Pons (tissue), 1 donor: ENCODE results near the gene DCN.

ENCODE experiments used
- DNase-seq: peaks from one replicate; pipeline ENCODE4 v3.0.0-alpha.2; 2016; ENCODE audit warnings: low spot score

The DCN gene

DNA sequence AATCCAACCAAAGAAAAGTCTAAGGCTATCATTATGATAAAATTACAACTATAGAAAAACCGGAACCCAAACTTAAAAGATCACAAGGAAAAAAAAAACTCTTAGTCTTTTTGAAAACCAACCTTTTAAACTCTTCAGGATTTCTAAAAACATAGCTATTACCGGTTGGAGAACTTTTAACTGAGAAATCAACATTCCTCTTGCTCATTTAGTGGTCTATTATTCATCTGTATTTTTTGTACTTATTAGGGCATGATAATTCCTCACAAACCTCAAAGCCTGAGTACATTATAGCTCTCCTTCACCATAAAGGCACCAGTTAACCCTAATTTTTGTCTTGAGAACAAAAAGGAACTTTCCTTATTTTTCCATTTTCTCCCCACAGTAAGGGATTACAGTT lies 81.7 kb downstream of the DCN start:
- no peak for DNase-seq

DNA sequence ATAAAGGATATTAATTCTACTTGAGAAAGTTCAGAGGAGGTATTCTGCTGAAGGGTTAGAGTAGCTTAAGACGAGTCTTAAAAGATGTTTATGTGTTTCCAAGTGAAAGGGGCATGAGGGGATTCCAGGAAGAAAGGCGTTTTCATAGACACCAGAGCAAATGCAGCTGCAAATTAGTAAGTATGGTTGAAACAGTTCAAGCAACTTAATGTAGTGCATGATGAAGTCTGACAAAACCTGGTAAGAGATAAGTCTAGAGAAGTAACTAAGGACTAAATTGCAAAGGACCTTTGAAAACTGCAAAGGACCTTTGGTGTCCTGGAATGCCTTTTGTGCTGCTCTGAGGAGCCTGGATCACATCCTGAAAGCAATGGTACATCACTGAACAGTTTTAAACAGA lies 82.8 kb downstream of the DCN start:
- DNase-seq = no peak

DNA sequence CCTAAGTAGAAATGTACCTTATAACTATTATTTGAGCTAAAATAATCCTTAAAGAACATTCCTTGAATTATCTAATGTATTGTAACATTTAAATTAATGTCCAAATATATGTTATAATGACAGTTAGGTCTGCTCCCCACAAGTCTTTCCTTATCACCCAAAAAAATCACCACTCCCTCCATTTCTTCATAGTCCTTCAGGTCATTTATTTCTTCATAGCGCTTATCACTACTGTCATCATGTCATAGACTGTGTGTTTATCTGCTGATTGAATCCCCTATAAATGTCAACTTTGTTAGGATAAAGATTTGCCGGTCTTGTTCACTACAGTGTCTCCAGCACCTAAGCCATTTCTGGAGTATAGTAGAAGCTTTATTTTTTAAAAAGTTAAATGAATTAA lies 83.3 kb downstream of the DCN start:
- DNase-seq = no peak

- no peak for DNase-seq
Observed at GRCh38 chr12:91098941-91099340, 83.7 kb downstream of the DCN start.

DNA sequence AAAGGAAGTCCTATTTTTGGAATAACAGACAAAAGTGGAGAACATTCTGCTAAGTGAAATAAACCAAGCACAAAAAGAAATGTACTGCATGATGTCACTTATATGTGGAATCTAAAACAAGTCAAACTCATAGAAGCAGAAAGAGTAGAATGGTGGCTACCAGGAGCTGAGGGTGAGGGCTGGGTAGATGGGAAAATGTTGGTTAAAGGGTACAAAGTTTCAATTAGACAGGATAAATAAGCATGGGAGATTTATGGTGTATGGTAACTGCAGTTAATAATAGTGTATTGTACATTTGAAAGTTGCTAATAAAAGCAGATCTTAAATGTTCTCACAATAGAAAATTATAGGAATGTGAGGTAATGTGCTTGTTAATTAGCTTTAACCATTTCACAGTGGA lies 84.2 kb downstream of the DCN start:
- no peak for DNase-seq

DNA sequence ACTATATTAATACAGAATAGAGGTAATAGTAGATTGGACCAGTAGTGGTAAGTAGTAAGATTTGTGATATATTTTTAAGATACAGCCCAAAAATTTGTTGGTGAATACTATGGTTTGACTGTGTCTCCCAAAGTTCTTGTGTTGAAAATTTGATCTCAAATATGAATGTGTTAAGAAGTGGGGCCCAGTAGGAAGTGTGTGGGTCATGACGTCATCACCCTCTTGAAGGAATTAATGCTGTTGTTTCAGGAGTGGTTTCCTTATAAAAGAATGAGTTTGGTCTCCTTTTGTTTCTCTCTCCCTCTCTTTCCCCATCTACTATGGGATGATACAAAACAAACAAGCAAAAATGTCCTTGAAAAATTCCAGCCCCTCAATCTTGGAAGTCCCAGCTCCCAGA lies 87.7 kb downstream of the DCN start:
- DNase-seq = no peak

- no peak for DNase-seq
Observed at GRCh38 chr12:91094032-91094662, 88.5 kb downstream of the DCN start.

GRCh38 chr12:91093341-91093740 lies 89.3 kb downstream of the DCN start:
- DNase-seq = no peak

GRCh38 chr12:91091916-91092715 lies 90.5 kb downstream of the DCN start:
- no peak for DNase-seq
